Measurements from ENCODE around the gene ZIC5.

ZIC5 gene

DNA sequence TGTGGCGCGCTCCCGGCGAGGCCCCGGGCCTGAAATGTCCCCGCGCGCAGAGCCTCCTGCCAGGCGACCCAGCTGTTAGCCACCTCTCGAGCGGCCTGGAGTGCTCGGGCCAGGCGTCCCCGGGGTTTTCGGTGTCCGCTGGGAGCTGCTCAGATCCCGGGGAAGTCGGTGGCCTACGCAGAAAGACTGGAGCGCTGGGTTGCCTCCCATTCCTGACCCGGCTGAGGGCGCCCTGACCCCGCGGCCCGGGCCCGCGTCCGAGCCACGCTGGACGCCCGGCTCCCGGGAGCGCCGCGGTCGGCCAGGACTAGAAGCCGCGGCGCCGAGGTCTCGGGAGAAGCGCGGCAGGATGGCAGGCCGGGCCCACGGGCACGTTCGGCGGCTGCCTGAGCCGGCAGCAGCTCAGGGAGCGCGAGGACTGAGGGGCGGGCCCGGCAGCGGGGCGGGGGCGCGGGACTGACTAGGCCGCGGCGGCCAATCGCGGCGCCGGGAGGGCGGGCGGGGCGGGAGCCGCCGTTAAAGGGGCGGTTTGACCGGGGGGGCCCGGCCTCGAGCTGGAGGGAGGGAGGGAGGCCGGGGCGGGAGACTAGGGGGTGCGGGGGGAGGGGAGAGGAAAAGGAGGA lies 8.7 kb upstream of the ZIC5 start:
- DNase-seq = peak in 2 of 3 donors; percentile 64 to 68
- Histone ChIP-seq H3K4me1 (ENCODE audit: control extremely low read depth in 1 of 4, control insufficient read depth in 4 of 4, insufficient read depth in 4 of 4, low read length in 3 of 4) (peaks cover 0 to 40% (median 26%) of the 10 kb centered on the region in 4 experiments), H3K27ac (ENCODE audit: insufficient read depth in 1 of 2, low read depth in 1 of 2, low read length in 2 of 2, poor library complexity in 1 of 2, severe bottlenecking in 2 of 2) (no peak overlapping the region), H3K9me3 (ENCODE audit: control extremely low read depth in 1 of 5, control insufficient read depth in 4 of 5, insufficient read depth in 2 of 5, low read depth in 1 of 5, low read length in 4 of 5) (peaks cover 0 to 12% (median 2%) of the 10 kb centered on the region in 5 experiments), H3K4me3 (ENCODE audit: control insufficient read depth in 1 of 7, extremely low read depth in 1 of 7, insufficient read depth in 4 of 7, low read depth in 2 of 7, low read length in 6 of 7) (peak overlapping the region in 3 of 7 experiments; percentile 32 to 57 (median 50)), H3K27me3 (replicated peaks in 2 of 5; ENCODE audit: control insufficient read depth in 4 of 5, insufficient read depth in 5 of 5, low read length in 4 of 5) (peaks cover 23 to 96% (median 52%) of the 10 kb centered on the region in 5 experiments), H3K36me3 (ENCODE audit: control insufficient read depth in 4 of 4, insufficient read depth in 4 of 4, low read length in 3 of 4) (no peaks in the 10 kb centered on the region)
- CTCF ChIA-PET = interaction anchor here (0.7 kb wide), 1 partner anchor 13 kb away, joined by 3 read pairs; no protein-coding TSS in a partner anchor
- 1% methylated on average over 37 of the region's 76 CpGs for WGBS (ENCODE audit: insufficient coverage)
- POLR2A ChIA-PET = interaction anchor here (0.5 to 1.4 kb wide), 3 partner anchors 12 to 43 kb away, joined by 3 read pairs; no protein-coding TSS in a partner anchor

DNA sequence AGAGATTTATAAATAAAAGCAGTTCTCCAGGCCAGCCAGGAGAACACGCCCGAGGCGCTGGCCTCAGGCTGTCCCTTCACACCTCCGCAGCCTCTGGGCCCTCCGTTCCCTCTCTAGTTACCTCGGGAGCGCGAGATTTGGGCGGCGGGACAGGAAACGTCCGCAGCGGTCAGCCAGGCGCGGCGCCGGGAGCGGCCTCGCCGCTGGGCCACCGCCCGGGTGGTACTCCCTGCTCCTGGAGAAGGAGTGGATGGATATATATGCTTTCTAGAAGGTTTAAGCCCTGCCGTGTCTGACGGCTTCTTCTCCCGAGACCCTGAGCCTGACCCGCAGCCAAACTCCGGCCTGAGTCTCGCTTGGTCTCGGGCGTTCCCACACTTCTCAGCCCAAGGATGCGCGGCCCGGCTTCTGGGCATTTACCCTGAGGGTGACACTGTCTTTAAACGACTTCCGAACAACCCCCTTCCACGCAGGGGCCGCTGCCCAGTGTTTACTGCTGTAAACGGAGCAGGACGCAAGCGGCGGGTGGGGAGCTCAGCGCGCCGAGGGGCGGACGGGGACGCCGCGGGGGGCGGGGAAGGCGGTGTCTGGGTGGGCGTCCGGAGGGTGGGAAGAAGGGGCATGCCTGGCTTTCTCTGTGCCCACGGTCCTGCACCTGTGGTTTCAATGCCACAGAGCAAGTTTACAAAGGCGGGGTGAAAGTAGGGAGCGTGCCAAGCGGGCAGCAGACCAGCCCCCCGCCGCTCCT lies 8.1 kb upstream of the ZIC5 start:
- 4% methylated on average over 31 of the region's 59 CpGs for WGBS (ENCODE audit: insufficient coverage)
- DNase-seq = peak in 1 of 3 donors; percentile 18
- POLR2A ChIA-PET = interaction anchor here (0.5 to 1.4 kb wide), 2 partner anchors 13 kb away, joined by 3 read pairs; no protein-coding TSS in a partner anchor
- H3K9me3 ChIP-seq (ENCODE audit: control extremely low read depth in 1 of 5, control insufficient read depth in 4 of 5, insufficient read depth in 2 of 5, low read depth in 1 of 5, low read length in 4 of 5) = peaks cover 0 to 12% (median 2%) of the 10 kb centered on the region in 5 experiments
- H3K27me3 ChIP-seq (replicated peaks in 2 of 5; ENCODE audit: control insufficient read depth in 4 of 5, insufficient read depth in 5 of 5, low read length in 4 of 5) = peaks cover 23 to 97% (median 54%) of the 10 kb centered on the region in 5 experiments
- H3K4me3 ChIP-seq (ENCODE audit: control insufficient read depth in 1 of 7, extremely low read depth in 1 of 7, insufficient read depth in 4 of 7, low read depth in 2 of 7, low read length in 6 of 7) = peak overlapping the region in 2 of 7 experiments; percentile 50 to 57
- CTCF ChIA-PET = interaction anchor here (0.7 kb wide), 1 partner anchor 13 kb away, joined by 3 read pairs; no protein-coding TSS in a partner anchor
- no peak overlapping the region for H3K27ac ChIP-seq (ENCODE audit: insufficient read depth in 1 of 2, low read depth in 1 of 2, low read length in 2 of 2, poor library complexity in 1 of 2, severe bottlenecking in 2 of 2)
- peaks cover 0 to 37% (median 26%) of the 10 kb centered on the region in 4 experiments for H3K4me1 ChIP-seq (ENCODE audit: control extremely low read depth in 1 of 4, control insufficient read depth in 4 of 4, insufficient read depth in 4 of 4, low read length in 3 of 4)
- no peaks in the 10 kb centered on the region for H3K36me3 ChIP-seq (ENCODE audit: control insufficient read depth in 4 of 4, insufficient read depth in 4 of 4, low read length in 3 of 4)

DNA sequence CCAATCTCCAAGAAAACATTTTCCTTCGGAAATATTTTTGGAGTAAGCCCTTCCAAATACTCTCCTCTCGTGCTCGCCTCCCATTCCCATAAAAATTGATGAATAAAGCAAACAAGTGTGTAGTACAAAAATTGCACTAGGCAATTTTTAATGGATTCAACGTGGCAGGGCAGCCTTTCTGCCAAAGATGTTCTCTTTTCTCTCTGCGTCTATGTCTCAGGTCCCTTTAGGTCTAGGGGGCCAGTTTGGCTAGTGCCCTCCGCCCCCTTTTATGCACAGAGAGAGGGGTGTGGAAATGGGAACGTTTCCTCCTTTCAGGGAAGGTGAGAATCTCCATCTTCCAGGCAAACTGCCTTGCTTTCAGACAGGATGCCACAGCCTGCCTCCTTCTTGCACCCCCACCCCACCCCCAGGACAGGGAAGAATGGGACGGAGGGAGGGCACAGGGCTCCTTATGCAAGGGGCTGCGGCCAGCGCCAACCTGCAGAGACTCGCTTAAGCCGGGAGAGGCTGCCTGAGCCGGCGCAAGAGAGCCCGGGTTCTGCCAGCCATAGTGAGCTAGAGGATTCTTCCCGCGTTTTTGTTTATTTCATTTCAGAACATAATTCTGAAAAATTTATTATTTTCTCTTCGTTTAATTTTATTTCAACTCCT lies 7.4 kb upstream of the ZIC5 start:
- ChIA-PET POLR2A (no interaction called here), CTCF (interaction anchor here (5.4 kb wide), 1 partner anchor 10 kb away, joined by 57 read pairs; no protein-coding TSS in a partner anchor)
- 6% methylated on average over 7 of the region's 18 CpGs for WGBS (ENCODE audit: insufficient coverage)
- no peaks in the 10 kb centered on the region for H3K36me3 ChIP-seq (ENCODE audit: control insufficient read depth in 4 of 4, insufficient read depth in 4 of 4, low read length in 3 of 4)
- peaks cover 0 to 37% (median 26%) of the 10 kb centered on the region in 4 experiments for H3K4me1 ChIP-seq (ENCODE audit: control extremely low read depth in 1 of 4, control insufficient read depth in 4 of 4, insufficient read depth in 4 of 4, low read length in 3 of 4)
- no peak overlapping the region for H3K27ac ChIP-seq (ENCODE audit: insufficient read depth in 1 of 2, low read depth in 1 of 2, low read length in 2 of 2, poor library complexity in 1 of 2, severe bottlenecking in 2 of 2)
- peak in 1 of 3 donors; percentile 28 for DNase-seq
- H3K9me3 ChIP-seq (ENCODE audit: control extremely low read depth in 1 of 5, control insufficient read depth in 4 of 5, insufficient read depth in 2 of 5, low read depth in 1 of 5, low read length in 4 of 5) = peaks cover 0 to 7% (median 2%) of the 10 kb centered on the region in 5 experiments
- peaks cover 25 to 97% (median 52%) of the 10 kb centered on the region in 5 experiments for H3K27me3 ChIP-seq (replicated peaks in 2 of 5; ENCODE audit: control insufficient read depth in 4 of 5, insufficient read depth in 5 of 5, low read length in 4 of 5)
- no peak overlapping the region for H3K4me3 ChIP-seq (ENCODE audit: control insufficient read depth in 1 of 7, extremely low read depth in 1 of 7, insufficient read depth in 4 of 7, low read depth in 2 of 7, low read length in 6 of 7)

DNA sequence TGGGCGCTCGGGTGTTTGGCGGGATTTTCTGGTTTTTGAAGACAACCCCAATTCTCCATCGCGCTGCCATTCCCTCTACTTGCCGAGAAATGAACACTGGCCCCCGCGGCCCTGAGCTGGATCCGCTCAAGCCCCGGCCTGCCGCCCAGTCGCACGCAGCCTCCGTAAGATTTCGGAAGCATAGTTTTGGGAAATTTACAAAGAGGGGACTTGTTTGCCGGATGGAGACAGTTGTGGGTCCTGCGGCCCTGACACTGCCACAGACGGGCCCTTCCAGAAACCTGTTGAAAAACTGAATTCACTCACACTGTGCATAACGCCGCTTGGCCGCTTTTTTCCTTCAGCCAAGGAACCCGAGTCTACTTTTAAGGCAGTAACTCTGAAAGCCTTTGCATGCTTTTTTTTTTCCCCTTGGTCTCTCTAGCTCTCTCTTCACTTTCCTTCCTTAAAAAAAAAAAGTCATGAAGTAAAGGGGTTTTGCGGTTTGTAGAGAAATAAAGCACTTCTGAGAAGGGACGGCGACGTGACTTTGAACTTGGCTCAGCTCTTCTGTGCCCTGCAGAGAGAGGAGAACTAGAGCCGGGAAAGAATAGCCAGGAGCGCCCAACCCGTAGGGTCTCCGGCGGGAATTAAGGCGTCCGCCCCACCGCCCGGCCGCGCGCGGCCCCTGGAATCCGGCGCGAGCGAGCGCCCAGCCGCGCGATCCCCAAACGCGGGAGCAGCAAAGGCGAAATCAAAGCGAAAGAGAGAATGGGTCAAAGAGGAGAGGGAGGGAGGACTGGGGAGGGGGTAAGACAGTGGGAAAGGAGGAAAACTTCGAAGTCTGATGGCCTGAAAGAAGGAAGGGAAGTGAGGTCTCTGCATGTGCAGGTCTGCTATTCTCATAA lies 6.6 kb upstream of the ZIC5 start:
- WGBS (ENCODE audit: insufficient coverage) = 10% methylated on average over 38 of the region's 52 CpGs
- Histone ChIP-seq H3K36me3 (ENCODE audit: control insufficient read depth in 4 of 4, insufficient read depth in 4 of 4, low read length in 3 of 4) (no peaks in the 10 kb centered on the region), H3K4me1 (ENCODE audit: control extremely low read depth in 1 of 4, control insufficient read depth in 4 of 4, insufficient read depth in 4 of 4, low read length in 3 of 4) (peaks cover 0 to 34% (median 26%) of the 10 kb centered on the region in 4 experiments), H3K27me3 (replicated peaks in 2 of 5; ENCODE audit: control insufficient read depth in 4 of 5, insufficient read depth in 5 of 5, low read length in 4 of 5) (peaks cover 27 to 97% (median 54%) of the 10 kb centered on the region in 5 experiments), H3K27ac (ENCODE audit: insufficient read depth in 1 of 2, low read depth in 1 of 2, low read length in 2 of 2, poor library complexity in 1 of 2, severe bottlenecking in 2 of 2) (no peak overlapping the region), H3K9me3 (ENCODE audit: control extremely low read depth in 1 of 5, control insufficient read depth in 4 of 5, insufficient read depth in 2 of 5, low read depth in 1 of 5, low read length in 4 of 5) (peaks cover 0 to 5% (median 2%) of the 10 kb centered on the region in 5 experiments), H3K4me3 (ENCODE audit: control insufficient read depth in 1 of 7, extremely low read depth in 1 of 7, insufficient read depth in 4 of 7, low read depth in 2 of 7, low read length in 6 of 7) (no peak overlapping the region)
- DNase-seq = peak in 1 of 3 donors; percentile 41
- ChIA-PET POLR2A (no interaction called here), CTCF (interaction anchor here (5.4 kb wide), 1 partner anchor 11 kb away, joined by 57 read pairs; no protein-coding TSS in a partner anchor)

DNA sequence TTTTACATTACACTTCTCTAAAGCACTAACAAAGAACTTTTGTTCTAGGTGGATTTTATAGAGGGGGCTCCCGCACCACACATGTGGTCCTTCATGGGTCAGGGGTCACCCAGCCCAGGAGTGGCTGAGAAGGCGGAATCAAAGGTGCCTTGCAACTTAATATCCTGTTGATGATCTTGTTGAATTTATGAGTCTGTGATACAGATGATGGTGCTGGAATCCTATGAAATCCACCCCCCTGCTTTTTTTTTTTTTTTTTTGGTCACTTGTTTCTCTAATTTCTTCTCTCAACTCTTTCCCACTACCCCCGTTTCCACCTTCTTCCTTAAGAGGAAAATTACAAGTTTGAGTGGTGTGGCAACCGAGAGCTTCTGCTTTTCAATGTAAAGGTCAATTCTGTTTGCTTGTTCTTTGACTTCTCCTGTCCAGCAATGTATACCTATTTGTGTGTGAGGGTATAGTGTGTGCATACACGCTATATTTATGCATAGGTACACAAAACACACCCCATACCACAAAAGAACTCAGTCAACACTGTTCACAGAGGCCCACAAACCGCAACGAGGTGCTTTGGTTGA lies 5.9 kb upstream of the ZIC5 start:
- DNase-seq = peak in 1 of 3 donors; percentile 13
- Histone ChIP-seq H3K4me1 (ENCODE audit: control extremely low read depth in 1 of 4, control insufficient read depth in 4 of 4, insufficient read depth in 4 of 4, low read length in 3 of 4) (peaks cover 0 to 29% (median 24%) of the 10 kb centered on the region in 4 experiments), H3K27me3 (replicated peaks in 2 of 5; ENCODE audit: control insufficient read depth in 4 of 5, insufficient read depth in 5 of 5, low read length in 4 of 5) (peaks cover 34 to 97% (median 53%) of the 10 kb centered on the region in 5 experiments), H3K9me3 (ENCODE audit: control extremely low read depth in 1 of 5, control insufficient read depth in 4 of 5, insufficient read depth in 2 of 5, low read depth in 1 of 5, low read length in 4 of 5) (peaks cover 0 to 5% (median 2%) of the 10 kb centered on the region in 5 experiments), H3K27ac (ENCODE audit: insufficient read depth in 1 of 2, low read depth in 1 of 2, low read length in 2 of 2, poor library complexity in 1 of 2, severe bottlenecking in 2 of 2) (no peak overlapping the region), H3K36me3 (ENCODE audit: control insufficient read depth in 4 of 4, insufficient read depth in 4 of 4, low read length in 3 of 4) (no peaks in the 10 kb centered on the region), H3K4me3 (ENCODE audit: control insufficient read depth in 1 of 7, extremely low read depth in 1 of 7, insufficient read depth in 4 of 7, low read depth in 2 of 7, low read length in 6 of 7) (no peak overlapping the region)
- no CpG with 5 or more reads among the region's 7 CpGs for WGBS (ENCODE audit: insufficient coverage)
- ChIA-PET CTCF (interaction anchor here (5.4 kb wide), 1 partner anchor 12 kb away, joined by 57 read pairs; no protein-coding TSS in a partner anchor), POLR2A (no interaction called here)

DNA sequence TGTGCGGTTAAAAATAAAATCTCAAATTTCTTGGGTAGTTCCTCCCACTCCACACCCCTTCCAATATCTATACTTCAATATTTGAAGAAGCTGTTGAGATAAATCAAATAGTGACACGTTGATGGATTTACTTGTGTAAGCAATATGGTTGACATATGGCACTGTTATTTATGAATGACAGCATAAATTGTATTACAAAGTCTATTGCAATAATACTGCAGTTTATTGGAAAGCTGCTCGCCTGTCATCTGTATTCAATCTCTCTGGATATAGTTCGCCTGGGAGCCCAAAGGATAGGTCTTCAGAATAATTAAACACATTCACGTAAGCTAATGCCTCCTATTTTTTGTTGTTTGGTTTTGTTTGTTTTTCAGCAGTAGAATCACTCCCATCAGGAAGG lies 5.0 kb upstream of the ZIC5 start:
- DNase-seq = no peak
- no peaks in the 10 kb centered on the region for H3K36me3 ChIP-seq (ENCODE audit: control insufficient read depth in 4 of 4, insufficient read depth in 4 of 4, low read length in 3 of 4)
- ChIA-PET POLR2A (no interaction called here), CTCF (interaction anchor here (0.9 to 5.4 kb wide), 2 partner anchors 13 to 16 kb away, joined by 3 to 57 read pairs; no protein-coding TSS in a partner anchor)
- no peak overlapping the region for H3K4me3 ChIP-seq (ENCODE audit: control insufficient read depth in 1 of 7, extremely low read depth in 1 of 7, insufficient read depth in 4 of 7, low read depth in 2 of 7, low read length in 6 of 7)
- WGBS (ENCODE audit: insufficient coverage) = no CpG with 5 or more reads among the region's 5 CpGs
- no peak overlapping the region for H3K27ac ChIP-seq (ENCODE audit: insufficient read depth in 1 of 2, low read depth in 1 of 2, low read length in 2 of 2, poor library complexity in 1 of 2, severe bottlenecking in 2 of 2)
- H3K27me3 ChIP-seq (replicated peaks in 2 of 5; ENCODE audit: control insufficient read depth in 4 of 5, insufficient read depth in 5 of 5, low read length in 4 of 5) = peaks cover 39 to 97% (median 60%) of the 10 kb centered on the region in 5 experiments
- peaks cover 0 to 25% (median 17%) of the 10 kb centered on the region in 4 experiments for H3K4me1 ChIP-seq (ENCODE audit: control extremely low read depth in 1 of 4, control insufficient read depth in 4 of 4, insufficient read depth in 4 of 4, low read length in 3 of 4)
- H3K9me3 ChIP-seq (ENCODE audit: control extremely low read depth in 1 of 5, control insufficient read depth in 4 of 5, insufficient read depth in 2 of 5, low read depth in 1 of 5, low read length in 4 of 5) = peaks cover 0 to 9% (median 2%) of the 10 kb centered on the region in 5 experiments
